Hepatocyte (in vitro differentiated cells): Measurements from ENCODE around the gene ATOX1. TPM values are rescaled to one million over a fixed set of nuclear protein-coding genes. Genes with fewer than 3 reads are reported as not detected.
A peak's percentile ranks its signal among the peaks of the same experiment; 100 is the strongest.

Experiments
- DNase-seq: peaks from one replicate; pipeline ENCODE4 v3.0.0-alpha.2; 2016; ENCODE audit warnings: low spot score
- H2AFZ ChIP-seq: fragments of 200-600 bp; sonication (generic); 2 replicates; pipeline ENCODE4 v1.6.0; 2016; ENCODE audit warnings: antibody characterized with exemption, mild to moderate bottlenecking
- H3K27ac ChIP-seq: fragments of 200-600 bp; sonication (generic); 2 replicates; pipeline ENCODE4 v1.5.1; 2016; ENCODE audit warnings: mild to moderate bottlenecking
- H3K27me3 ChIP-seq: fragments of 200-600 bp; sonication (generic); 2 replicates; pipeline ENCODE4 v1.6.1; 2016
- H3K36me3 ChIP-seq: fragments of 200-600 bp; sonication (generic); replicated peaks from 2 replicates; pipeline ENCODE4 v1.5.1; 2016; ENCODE audit warnings: low read depth; ENCODE audit not compliant: insufficient read depth
- H3K4me1 ChIP-seq: fragments of 200-600 bp; sonication (generic); 2 replicates; pipeline ENCODE4 v1.5.1; 2016; ENCODE audit warnings: mild to moderate bottlenecking, moderate library complexity; ENCODE audit not compliant: insufficient read depth
- H3K4me2 ChIP-seq: fragments of 200-600 bp; sonication (generic); 2 replicates; pipeline ENCODE4 v1.6.0; 2016
- H3K4me3 ChIP-seq: fragments of 200-600 bp; sonication (generic); 2 replicates; pipeline ENCODE4 v1.5.1; 2016; ENCODE audit warnings: mild to moderate bottlenecking
- H3K79me2 ChIP-seq: fragments of 200-600 bp; sonication (generic); 2 replicates; pipeline ENCODE4 v1.6.0; 2017; ENCODE audit warnings: mild to moderate bottlenecking
- H3K9me2 ChIP-seq: fragments of 200-600 bp; sonication (generic); replicated peaks from 2 replicates; pipeline ENCODE4 v1.6.0; 2017; ENCODE audit warnings: mild to moderate bottlenecking; ENCODE audit not compliant: insufficient read depth
- H3K9me3 ChIP-seq: fragments of 200-600 bp; sonication (generic); 2 replicates; pipeline ENCODE4 v1.5.1; 2016; ENCODE audit warnings: low read depth, mild to moderate bottlenecking
- H4K20me1 ChIP-seq: fragments of 200-600 bp; sonication (generic); 2 replicates; pipeline ENCODE4 v1.6.0; 2016; ENCODE audit warnings: mild to moderate bottlenecking; ENCODE audit not compliant: insufficient read depth, poor library complexity, severe bottlenecking
- CTCF ChIP-seq: fragments of 200-600 bp; sonication (generic); IDR thresholded peaks from 2 replicates; pipeline ENCODE4 v1.5.1; 2016; ENCODE audit warnings: antibody characterized with exemption, mild to moderate bottlenecking; ENCODE audit not compliant: poor library complexity
- EZH2 ChIP-seq: fragments of 200-600 bp; sonication (generic); IDR thresholded peaks from 2 replicates; pipeline ENCODE4 v1.6.1; 2016; ENCODE audit warnings: antibody characterized with exemption, mild to moderate bottlenecking, borderline replicate concordance
- EZH2phosphoT487 ChIP-seq: fragments of 200-600 bp; sonication (generic); IDR thresholded peaks from one replicate; pipeline ENCODE4 v1.6.1; 2018; ENCODE audit warnings: antibody characterized with exemption, mild to moderate bottlenecking, low read depth, moderate library complexity; ENCODE audit not compliant: unreplicated experiment, severe bottlenecking
- WGBS: methylation state at CpG from one replicate; pipeline ENCODE4 v1.1.6; 2016; ENCODE audit warnings: low lambda C conversion rate; ENCODE audit errors: missing lambda C conversion rate; 5-methylcytosine and 5-hydroxymethylcytosine counted together
- polyA plus RNA-seq: library from polyadenylated mRNA; unstranded; fragments of >200 nt; fragmentation: Nextera tagmentation; extraction: Ambion mirVana; gene quantifications from 2 replicates; pipeline ENCODE4 v1.2.1, GENCODE V29; 2016
- total RNA-seq: library from RNA; depleted of rRNA; stranded (reverse); fragments of >200 nt; gene quantifications from 2 replicates; pipeline ENCODE4 v1.2.3, GENCODE V29; 2014

Gene ATOX1
- total and polyA plus RNA-seq, 2 experiments from 2014 or later: 112 to 348 TPM

- under 1% methylated on average over 69 of the region's 87 CpGs for WGBS
- Histone ChIP-seq H2AFZ (peak overlapping the region; percentile 13), H3K4me1 (peaks cover 25% of the 10 kb centered on the region), H3K79me2 (peaks cover 56% of the 10 kb centered on the region), H3K4me3 (peak overlapping the region; percentile 18), H3K27me3 (no peaks in the 10 kb centered on the region), H3K36me3 (no peaks in the 10 kb centered on the region), H3K9me2 (no peaks in the 10 kb centered on the region), H3K4me2 (peak overlapping the region; percentile 81), H3K9me3 (no peaks in the 10 kb centered on the region), H4K20me1 (peaks cover 52% of the 10 kb centered on the region), H3K27ac (peak overlapping the region; percentile 78)
- DNase-seq: peak; percentile 58
- TF ChIP-seq EZH2 (no peak), CTCF (no peak), EZH2phosphoT487 (no peak)
Measured at GRCh38 chr5:151772029-151772845, 13.8 kb upstream of the ATOX1 start.

- H3K4me1 ChIP-seq: peaks cover 25% of the 10 kb centered on the region
- peak; percentile 100 for DNase-seq
- WGBS: under 1% methylated on average over 48 of the region's 49 CpGs
- no peaks in the 10 kb centered on the region for H3K9me2 ChIP-seq
- H3K36me3 ChIP-seq: no peaks in the 10 kb centered on the region
- H3K9me3 ChIP-seq: no peaks in the 10 kb centered on the region
- peak within 1 kb of the TSS; percentile 49 for H2AFZ ChIP-seq
- H3K79me2 ChIP-seq: peaks cover 48% of the 10 kb centered on the region
- H4K20me1 ChIP-seq: peaks cover 44% of the 10 kb centered on the region
- no peaks in the 10 kb centered on the region for H3K27me3 ChIP-seq
- TF ChIP-seq CTCF (peak; percentile 34), EZH2 (no peak), EZH2phosphoT487 (no peak)
- H3K27ac ChIP-seq: peak within 1 kb of the TSS; percentile 95
- peak within 1 kb of the TSS; percentile 18 for H3K4me3 ChIP-seq
- H3K4me2 ChIP-seq: peak within 1 kb of the TSS; percentile 81
Measured at GRCh38 chr5:151771259-151772028, 13.0 kb upstream of the ATOX1 start, which contains the start of gene G3BP1. TSS of gene G3BP1 (plus strand) at chr5:151771954. CDS start at chr5:151786621, 14,667 bp downstream.

GRCh38 chr5:151770383-151771258 lies 12.2 kb upstream of the ATOX1 start:
- no peak for TF ChIP-seq EZH2phosphoT487
- peak; percentile 14 for TF ChIP-seq CTCF
- no peak for TF ChIP-seq EZH2
- H3K27me3 ChIP-seq: no peaks in the 10 kb centered on the region
- peak; percentile 77 for DNase-seq
- H3K4me3 ChIP-seq: peak overlapping the region; percentile 13
- H3K36me3 ChIP-seq: no peaks in the 10 kb centered on the region
- peaks cover 25% of the 10 kb centered on the region for H3K4me1 ChIP-seq
- H4K20me1 ChIP-seq: peaks cover 35% of the 10 kb centered on the region
- H2AFZ ChIP-seq: peak overlapping the region; percentile 49
- H3K9me2 ChIP-seq: no peaks in the 10 kb centered on the region
- 15% methylated on average over 74 of the region's 75 CpGs for WGBS
- H3K9me3 ChIP-seq: no peaks in the 10 kb centered on the region
- H3K27ac ChIP-seq: peak overlapping the region; percentile 95
- peaks cover 40% of the 10 kb centered on the region for H3K79me2 ChIP-seq
- peak overlapping the region; percentile 76 for H3K4me2 ChIP-seq
